Endothelial cell of umbilical vein (primary cell): ENCODE measurements around the gene SWSAP1. TPM values are rescaled to one million over a fixed set of nuclear protein-coding genes. Genes with fewer than 3 reads are reported as not detected.
A peak's percentile ranks its signal among the peaks of the same experiment; 100 is the strongest.

Experiments used
- BruUV-seq: library from RNA; stranded (reverse); fragments of 400-500 nt; replicated peaks from 2 replicates; lab custom pipeline; 2021; lab: Mats Ljungman, UMichigan
- CTCF ChIA-PET: fragments of 300-600, 350-600 bp; sonication (Branson Sonifier 250); formaldehyde crosslinking; loops from one replicate; lab custom pipeline; 2021; ENCODE audit warnings: antibody characterized with exemption, inconsistent platforms; lab: Charles Lee
- POLR2A ChIA-PET: fragments of 300-600, 350-600 bp; sonication (Branson Sonifier 250); formaldehyde crosslinking; loops from one replicate; lab custom pipeline; 2021; ENCODE audit warnings: antibody characterized with exemption, inconsistent platforms; lab: Charles Lee
- DNase-seq: peaks from one replicate; pipeline ENCODE4 v3.0.0-alpha.2; 2011; ENCODE audit warnings: low read depth, low spot score
- FAIRE-seq: peaks from 2 replicates; lab custom pipeline; 2011; peaks lifted over from hg19 to GRCh38; lab: Jason Lieb, UNC
- H2AFZ ChIP-seq: 2 replicates; pipeline ENCODE4 v1.6.0; 2012; ENCODE audit warnings: low read depth, low read length, control low read depth, inconsistent platforms
- H3K27ac ChIP-seq: 2 replicates; pipeline ENCODE4 v1.5.1; 2011; ENCODE audit warnings: low read depth, mild to moderate bottlenecking, control low read depth, low read length, moderate library complexity; ENCODE audit not compliant: insufficient read depth
- H3K27me3 ChIP-seq, 2 experiments: 2 replicates each; pipeline versions ENCODE4 v1.6.0 to v1.6.1; 2011; ENCODE audit warnings: low read length in 2 of 2, mixed read lengths in 1 of 2; ENCODE audit not compliant: control insufficient read depth in 2 of 2, insufficient read depth in 2 of 2
- H3K36me3 ChIP-seq, 2 experiments: 2 replicates in 1 of 2; 3 replicates in 1 of 2; pipeline ENCODE4 v1.5.1; 2011; ENCODE audit warnings: low read length in 2 of 2, mild to moderate bottlenecking in 1 of 2, moderate library complexity in 1 of 2; ENCODE audit not compliant: control insufficient read depth in 2 of 2, insufficient read depth in 2 of 2; ENCODE audit errors: extremely low read depth in 1 of 2
- H3K4me1 ChIP-seq: 3 replicates; pipeline ENCODE4 v1.5.1; 2011; ENCODE audit warnings: mild to moderate bottlenecking, low read length; ENCODE audit not compliant: control insufficient read depth, insufficient read depth; ENCODE audit errors: extremely low read depth
- H3K4me2 ChIP-seq: 2 replicates; pipeline ENCODE4 v1.6.1; 2011; ENCODE audit warnings: low read length, control low read depth, mixed read lengths; ENCODE audit not compliant: insufficient read depth
- H3K4me3 ChIP-seq, 3 experiments: fragments of 200-600 bp in 1 of 3; sonication (generic), shearing (Covaris generic) in 1 of 3; replicated peaks in 1 of 3; 2 replicates each; pipeline ENCODE4 v1.5.1; 2011 to 2016; ENCODE audit warnings: control low read depth in 3 of 3, low read length in 3 of 3, mild to moderate bottlenecking in 2 of 3, inconsistent platforms in 1 of 3, low read depth in 1 of 3, moderate library complexity in 1 of 3; ENCODE audit not compliant: insufficient read depth in 1 of 3
- H3K79me2 ChIP-seq: 2 replicates; pipeline ENCODE4 v1.6.0; 2012; ENCODE audit warnings: low read length, inconsistent platforms; ENCODE audit not compliant: control insufficient read depth, insufficient read depth
- H3K9ac ChIP-seq: replicated peaks from 2 replicates; pipeline ENCODE3; 2011; ENCODE audit warnings: low read length, control low read depth; ENCODE audit not compliant: insufficient read depth; ENCODE audit errors: extremely low read depth
- H3K9me1 ChIP-seq: replicated peaks from 3 replicates; pipeline ENCODE4 v1.6.0; 2011; ENCODE audit warnings: mild to moderate bottlenecking, low read length; ENCODE audit not compliant: control insufficient read depth, insufficient read depth; ENCODE audit errors: extremely low read depth
- H3K9me3 ChIP-seq: replicated peaks from 2 replicates; pipeline ENCODE4 v1.5.1; 2012; ENCODE audit warnings: low read length, inconsistent platforms; ENCODE audit not compliant: control insufficient read depth, insufficient read depth
- H4K20me1 ChIP-seq: replicated peaks from 2 replicates; pipeline ENCODE3; 2011; ENCODE audit warnings: mild to moderate bottlenecking, low read length; ENCODE audit not compliant: control insufficient read depth, insufficient read depth; ENCODE audit errors: extremely low read depth
- CTCF ChIP-seq, 2 donors: IDR thresholded peaks; 1 replicate in 1 of 2; 2 replicates in 1 of 2; pipeline ENCODE4 v1.5.1; 2011; ENCODE audit warnings: low read length in 2 of 2, mild to moderate bottlenecking in 2 of 2, moderate library complexity in 2 of 2, control low read depth in 1 of 2, inconsistent platforms in 1 of 2, low read depth in 1 of 2; ENCODE audit not compliant: insufficient read depth in 1 of 2; ENCODE audit errors: extremely low read depth in 1 of 2
- EZH2 ChIP-seq: IDR thresholded peaks from 2 replicates; pipeline ENCODE4 v1.6.1; 2012; ENCODE audit warnings: borderline replicate concordance, low read depth, mild to moderate bottlenecking, moderate library complexity, low read length, inconsistent platforms; ENCODE audit not compliant: severe bottlenecking
- FOS ChIP-seq: IDR thresholded peaks from 2 replicates; pipeline ENCODE4 v1.6.1; 2011; ENCODE audit warnings: mild to moderate bottlenecking, low read length, moderate library complexity, borderline replicate concordance; ENCODE audit not compliant: insufficient read depth
- GATA2 ChIP-seq: IDR thresholded peaks from 2 replicates; pipeline ENCODE4 v1.7.0; 2011; ENCODE audit warnings: low read depth, mild to moderate bottlenecking, moderate library complexity, mixed read lengths, low read length; ENCODE audit not compliant: insufficient read length, insufficient read depth
- JUN ChIP-seq: IDR thresholded peaks from 2 replicates; pipeline ENCODE4 v1.6.1; 2011; ENCODE audit warnings: borderline replicate concordance, low read depth; ENCODE audit not compliant: insufficient read length, insufficient read depth
- MYC ChIP-seq: IDR thresholded peaks from one replicate; pipeline ENCODE4 v1.6.1; 2011; ENCODE audit warnings: mild to moderate bottlenecking, low read depth, low read length
- POLR2A ChIP-seq: IDR thresholded peaks from 2 replicates; pipeline ENCODE4 v1.6.1; 2012; ENCODE audit warnings: low read depth, mild to moderate bottlenecking, control low read depth, low read length
- POLR2AphosphoS5 ChIP-seq: IDR thresholded peaks from 2 replicates; pipeline ENCODE4 v1.6.1; 2012; ENCODE audit warnings: low read depth, mild to moderate bottlenecking, control low read depth, low read length, moderate library complexity; ENCODE audit not compliant: insufficient read depth
- dilution Hi-C: fragments of 300-500 bp; cut with MboI; formaldehyde crosslinking; loops from one replicate; pipeline ENCODE4 v1.15.0; 2019; ENCODE audit warnings: low sequenced_read_pairs; ENCODE audit not compliant: extremely low pct_ligation_motif_present
- intact Hi-C: fragments of 100-400 bp; cut with micrococcal nuclease; formaldehyde crosslinking; loops from one replicate; pipeline ENCODE4 v1.10.0; 2022
- polyA plus RNA-seq, 4 experiments: library from polyadenylated mRNA; depleted of rRNA in 3 of 4; stranded (reverse) in 3 of 4; unstranded in 1 of 4; fragments of >200 nt; gene quantifications; 2 replicates each; pipeline versions ENCODE4 v1.2.1 to v1.2.3, GENCODE V29; 2011 to 2012; ENCODE audit warnings: missing spikeins in 1 of 4
- total RNA-seq: library from RNA; stranded (reverse); gene quantifications from 2 replicates; pipeline ENCODE4 v1.2.3, GENCODE V29; 2021
- TF ChIP-seq, protein P1 (sequence below): IDR thresholded peaks from 2 replicates; pipeline ENCODE4 v1.6.1; 2011; ENCODE audit not compliant: insufficient read depth, insufficient read length

Gene SWSAP1
- total and polyA plus RNA-seq, 2 donors (not counting 3 experiments of a cell fraction or from before 2014, with no cell fraction given) = 3.7 to 4.4 TPM

GRCh38 chr19:11356074-11356397 lies 18.4 kb upstream of the SWSAP1 start:
- TF ChIP-seq, protein P1, sequence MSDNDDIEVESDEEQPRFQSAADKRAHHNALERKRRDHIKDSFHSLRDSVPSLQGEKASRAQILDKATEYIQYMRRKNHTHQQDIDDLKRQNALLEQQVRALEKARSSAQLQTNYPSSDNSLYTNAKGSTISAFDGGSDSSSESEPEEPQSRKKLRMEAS = no peak
- TF ChIP-seq FOS (no peak), POLR2A (no peak), JUN (no peak), MYC (no peak), POLR2AphosphoS5 (no peak)
- no peaks in the 10 kb centered on the region for H3K4me1 ChIP-seq
- FAIRE-seq = no peak
- peak overlapping the region; percentile 0 for H3K4me2 ChIP-seq
- ChIA-PET POLR2A (no interaction called here), CTCF (interaction anchor here (1.0 kb wide), 1 partner anchor 25 kb away, joined by 3 read pairs; no protein-coding TSS in a partner anchor)
- BruUV-seq = TSS peak; percentile 18
- H3K79me2 ChIP-seq = no peaks in the 10 kb centered on the region
- no peak for DNase-seq
- H4K20me1 ChIP-seq = no peaks in the 10 kb centered on the region
- H3K4me3 ChIP-seq = peak overlapping the region in 2 of 3 experiments; percentile 1 to 74
- H3K9me3 ChIP-seq = no peaks in the 10 kb centered on the region
- H3K9me1 ChIP-seq = no peaks in the 10 kb centered on the region
- intact Hi-C loops (no loop called here), dilution Hi-C loops (no loop called here)
- no peaks in the 10 kb centered on the region for H3K27me3 ChIP-seq
- no peak overlapping the region for H2AFZ ChIP-seq
- H3K9ac ChIP-seq = no peak overlapping the region
- no peak overlapping the region for H3K27ac ChIP-seq
- peaks cover 0 to 2% of the 10 kb centered on the region in 2 experiments for H3K36me3 ChIP-seq

DNA sequence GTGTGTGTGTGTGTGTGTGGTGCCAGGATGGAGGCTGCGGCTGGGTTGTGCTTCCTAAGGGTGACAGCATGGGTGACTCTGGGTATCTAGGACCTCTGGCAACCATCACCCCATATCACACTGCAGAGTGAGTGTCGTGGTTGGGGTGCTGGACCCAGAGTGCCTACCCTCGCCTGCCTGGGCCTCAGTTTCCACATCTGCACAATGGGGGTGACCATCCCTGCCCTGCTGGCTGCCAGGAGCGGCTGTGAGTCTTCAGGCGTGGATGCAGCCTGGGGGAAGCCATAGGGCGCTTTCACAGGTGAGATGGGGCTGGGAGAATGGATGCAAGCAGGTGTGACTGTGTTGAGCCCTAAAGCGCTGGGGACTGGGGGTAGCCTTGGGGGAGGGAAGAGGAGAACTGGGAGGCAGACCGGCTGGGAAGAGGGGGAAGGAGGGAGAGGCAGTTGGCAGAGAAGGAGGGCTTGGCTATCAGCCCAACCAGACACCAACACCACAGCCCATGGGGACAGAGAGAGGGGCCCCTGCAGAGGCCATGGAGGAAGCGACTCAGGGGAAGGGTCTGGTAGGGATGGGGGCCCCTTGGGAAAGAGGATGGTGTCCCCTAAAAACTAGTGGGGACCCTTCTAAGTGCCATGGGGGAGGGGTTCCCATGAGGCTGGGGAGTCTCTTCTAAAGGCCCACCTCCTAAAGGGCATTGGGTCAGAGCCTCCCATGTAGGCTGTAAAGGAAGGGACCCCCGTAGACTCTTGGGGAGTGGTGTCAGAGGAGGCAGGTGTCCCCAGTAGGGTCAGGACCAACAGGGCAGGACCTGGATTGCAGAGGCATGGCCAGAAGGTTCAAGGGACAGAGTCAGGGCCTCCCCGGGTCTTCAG lies 17.6 kb upstream of the SWSAP1 start:
- dilution Hi-C loops = no loop called here

More for the DNA sequence above, 17.6 kb upstream of the SWSAP1 start:
- no peak overlapping the region for H3K4me3 ChIP-seq
- H3K27ac ChIP-seq = no peak overlapping the region
- no peak overlapping the region for H3K9ac ChIP-seq
- no peaks in the 10 kb centered on the region for H4K20me1 ChIP-seq
- no peak for TF ChIP-seq MYC
- TF ChIP-seq EZH2 = no peak
- no peak for TF ChIP-seq CTCF (IDR thresholded peaks at IDR 0.05; ENCODE audit: extremely low read depth in 1 of 2, insufficient read depth in 1 of 2, low read depth in 1 of 2, low read length in 2 of 2)
- TF ChIP-seq POLR2A = no peak
- TF ChIP-seq JUN = no peak
- TF ChIP-seq GATA2 = no peak
- TF ChIP-seq, protein P1 = no peak
- FAIRE-seq = no peak
- H3K4me1 ChIP-seq = no peaks in the 10 kb centered on the region
- intact Hi-C loops = no loop called here
- H3K79me2 ChIP-seq = no peaks in the 10 kb centered on the region
- BruUV-seq = no TSS peak
- no peaks in the 10 kb centered on the region for H3K9me3 ChIP-seq
- H3K4me2 ChIP-seq = no peak overlapping the region
- H3K36me3 ChIP-seq = peaks cover 0 to 2% of the 10 kb centered on the region in 2 experiments
- no peaks in the 10 kb centered on the region for H3K9me1 ChIP-seq
- DNase-seq = no peak
- ChIA-PET CTCF (no interaction called here), POLR2A (no interaction called here)
- no peaks in the 10 kb centered on the region for H3K27me3 ChIP-seq
- H2AFZ ChIP-seq = no peak overlapping the region
